ENCODE data around the gene SLC5A12.

SLC5A12 gene

DNA sequence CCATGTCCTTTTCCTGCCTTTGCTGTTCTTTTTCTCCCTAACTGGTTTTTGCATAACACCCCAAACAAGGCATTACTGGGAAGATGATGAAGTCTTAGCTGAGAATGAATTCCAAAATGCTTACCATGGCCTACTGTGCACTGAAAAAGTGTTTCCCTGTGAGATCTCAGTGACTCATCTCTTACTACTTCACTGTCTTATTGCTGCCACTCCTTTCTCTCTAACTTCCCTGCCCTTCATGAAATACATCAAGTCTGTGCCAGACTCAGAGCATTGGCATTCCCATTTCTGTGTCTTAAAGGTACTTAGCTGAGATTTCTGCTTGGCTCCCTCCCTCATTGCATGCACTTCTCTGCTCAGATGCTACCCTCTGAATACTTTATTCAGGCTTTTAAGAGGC, 100.7 kb downstream of the SLC5A12 start:
- no peaks in the 10 kb centered on the region for H3K27me3 ChIP-seq (ENCODE audit: control insufficient read depth in 2 of 2, insufficient read depth in 2 of 2, low read length in 2 of 2)
- H3K9ac ChIP-seq (ENCODE audit: low read depth in 1 of 2, low read length in 2 of 2) = no peak overlapping the region
- no peak overlapping the region for H3K27ac ChIP-seq (ENCODE audit: low read depth in 2 of 2, low read length in 2 of 2)
- H3K4me1 ChIP-seq (ENCODE audit: control insufficient read depth in 2 of 2, insufficient read depth in 2 of 2, low read length in 2 of 2) = no peaks in the 10 kb centered on the region
- H3K4me3 ChIP-seq (ENCODE audit: low read length in 2 of 2) = no peak overlapping the region
- H3K9me3 ChIP-seq (ENCODE audit: control insufficient read depth in 2 of 2, low read length in 2 of 2) = no peaks in the 10 kb centered on the region
- no peaks in the 10 kb centered on the region for H3K36me3 ChIP-seq (ENCODE audit: control insufficient read depth in 2 of 2, insufficient read depth in 2 of 2, low read length in 2 of 2)

DNA sequence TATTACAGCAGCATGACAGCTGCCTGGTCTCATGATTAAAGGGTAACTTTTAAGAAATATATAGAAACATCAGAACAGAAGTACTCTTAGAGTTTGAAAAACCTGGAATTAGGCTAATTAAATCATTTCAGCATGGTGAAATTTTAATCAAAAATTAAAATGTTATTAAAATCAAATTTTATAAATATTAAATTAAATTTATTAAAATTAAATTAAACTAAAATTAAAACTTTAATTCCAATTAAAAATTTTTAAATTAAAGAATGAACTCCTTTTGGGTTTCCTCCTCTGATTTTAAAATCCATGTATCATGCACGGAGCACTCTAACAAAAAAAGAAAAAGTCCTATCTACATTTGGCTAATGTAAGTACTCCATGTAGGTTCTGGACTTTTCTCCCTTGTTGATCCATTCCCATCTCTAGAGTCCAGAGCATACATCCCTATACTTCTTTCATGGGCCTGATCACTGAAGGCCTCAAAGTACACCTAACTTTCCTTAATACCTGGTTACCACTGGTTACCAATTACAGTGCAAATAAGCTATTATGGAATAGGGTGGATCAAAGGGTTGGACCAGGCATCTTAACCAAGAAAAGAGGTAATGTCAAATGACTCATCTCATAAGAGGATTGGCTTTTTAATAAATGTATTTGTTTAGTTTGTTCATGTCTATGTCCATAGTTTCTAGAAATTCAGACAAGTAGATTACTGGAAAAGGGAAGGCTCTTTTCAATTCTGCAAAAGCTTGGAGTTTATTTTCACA, 101.4 kb downstream of the SLC5A12 start:
- no peaks in the 10 kb centered on the region for H3K9me3 ChIP-seq (ENCODE audit: control insufficient read depth in 2 of 2, low read length in 2 of 2)
- H3K9ac ChIP-seq (ENCODE audit: low read depth in 1 of 2, low read length in 2 of 2) = no peak overlapping the region
- no peak overlapping the region for H3K4me3 ChIP-seq (ENCODE audit: low read length in 2 of 2)
- H3K4me1 ChIP-seq (ENCODE audit: control insufficient read depth in 2 of 2, insufficient read depth in 2 of 2, low read length in 2 of 2) = no peaks in the 10 kb centered on the region
- no peak overlapping the region for H3K27ac ChIP-seq (ENCODE audit: low read depth in 2 of 2, low read length in 2 of 2)
- H3K27me3 ChIP-seq (ENCODE audit: control insufficient read depth in 2 of 2, insufficient read depth in 2 of 2, low read length in 2 of 2) = no peaks in the 10 kb centered on the region
- H3K36me3 ChIP-seq (ENCODE audit: control insufficient read depth in 2 of 2, insufficient read depth in 2 of 2, low read length in 2 of 2) = no peaks in the 10 kb centered on the region

DNA sequence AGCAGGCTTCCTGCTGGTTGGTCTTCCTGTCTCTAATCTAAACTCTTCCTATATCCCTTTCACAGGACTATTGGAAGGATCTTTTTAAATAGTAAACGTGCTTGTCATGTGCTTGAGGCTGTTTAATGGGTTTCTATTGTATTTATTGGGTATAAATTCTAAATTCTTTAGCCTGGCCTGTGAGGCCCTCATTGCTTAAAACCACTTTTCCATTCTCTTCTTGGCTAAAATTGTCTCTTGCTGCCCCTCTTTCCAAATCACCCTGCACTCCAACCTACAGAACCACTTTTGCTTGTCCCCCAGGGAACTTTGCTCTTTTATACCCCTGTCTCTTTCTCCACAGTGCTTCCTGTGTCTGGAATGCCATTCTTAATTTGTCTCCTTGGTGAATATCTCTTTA, 103.4 kb downstream of the SLC5A12 start:
- Histone ChIP-seq H3K4me3 (ENCODE audit: low read length in 2 of 2) (no peak overlapping the region), H3K9me3 (ENCODE audit: control insufficient read depth in 2 of 2, low read length in 2 of 2) (no peaks in the 10 kb centered on the region), H3K36me3 (ENCODE audit: control insufficient read depth in 2 of 2, insufficient read depth in 2 of 2, low read length in 2 of 2) (no peaks in the 10 kb centered on the region), H3K27me3 (ENCODE audit: control insufficient read depth in 2 of 2, insufficient read depth in 2 of 2, low read length in 2 of 2) (no peaks in the 10 kb centered on the region), H3K4me1 (ENCODE audit: control insufficient read depth in 2 of 2, insufficient read depth in 2 of 2, low read length in 2 of 2) (no peaks in the 10 kb centered on the region), H3K9ac (ENCODE audit: low read depth in 1 of 2, low read length in 2 of 2) (no peak overlapping the region), H3K27ac (ENCODE audit: low read depth in 2 of 2, low read length in 2 of 2) (no peak overlapping the region)
